Astrocyte of the spinal cord (primary cell): ENCODE results near the gene CDKN1A.

ENCODE experiments used
- DNase-seq: peaks from one replicate; pipeline ENCODE4 v3.0.0; 2011; ENCODE audit warnings: low read depth, low spot score
- H3K4me3 ChIP-seq: 2 replicates; pipeline ENCODE4 v1.5.1; 2011; ENCODE audit warnings: low read depth, mild to moderate bottlenecking, low read length, moderate library complexity
- CTCF ChIP-seq: IDR thresholded peaks from 2 replicates; pipeline ENCODE4 v1.5.1; 2012; ENCODE audit warnings: low read depth, mild to moderate bottlenecking, low read length, inconsistent platforms
- in situ Hi-C: cut with HindIII; loops from 2 replicates; pipeline ENCODE4 v1.10.0; 2017; ENCODE audit warnings: low sequenced_read_pairs

CDKN1A gene

GRCh38 chr6:36716476-36717093, 38.1 kb downstream of the CDKN1A start:
- in situ Hi-C loops, result no loop called here
- no peak for DNase-seq
- TF ChIP-seq CTCF, result no peak
- no peak overlapping the region for H3K4me3 ChIP-seq

GRCh38 chr6:36717231-36717825, 38.8 kb downstream of the CDKN1A start:
- no peak for TF ChIP-seq CTCF
- in situ Hi-C loops, result no loop called here
- no peak for DNase-seq
- H3K4me3 ChIP-seq, result no peak overlapping the region

- TF ChIP-seq CTCF, result no peak
- no peak for DNase-seq
- no peak overlapping the region for H3K4me3 ChIP-seq
- in situ Hi-C loops, result no loop called here
Observed at GRCh38 chr6:36717871-36718540, 39.5 kb downstream of the CDKN1A start.

- TF ChIP-seq CTCF, result no peak
- no peak for DNase-seq
- no peak overlapping the region for H3K4me3 ChIP-seq
- in situ Hi-C loops, result no loop called here
Observed at GRCh38 chr6:36718560-36718959, 40.0 kb downstream of the CDKN1A start.

GRCh38 chr6:36719126-36719525, 40.6 kb downstream of the CDKN1A start:
- no peak for DNase-seq
- in situ Hi-C loops, result no loop called here
- no peak for TF ChIP-seq CTCF
- no peak overlapping the region for H3K4me3 ChIP-seq

- no peak overlapping the region for H3K4me3 ChIP-seq
- in situ Hi-C loops, result no loop called here
- DNase-seq, result no peak
- no peak for TF ChIP-seq CTCF
Observed at GRCh38 chr6:36720251-36721141, 42.0 kb downstream of the CDKN1A start.
